B cell (primary cell): ENCODE data around the gene EML1. TPM values are rescaled to one million over a fixed set of nuclear protein-coding genes. Genes with fewer than 3 reads are reported as not detected.

Experiments used
- ATAC-seq: fragments of 200-7000 bp; cut with Tn5 transposase; one replicate; pipeline ENCODE4 v1.10.0; 2021; ENCODE audit warnings: low read depth, mild to moderate bottlenecking, moderate number of reproducible peaks, moderate library complexity
- CTCF ChIA-PET: fragments of 350-600 bp; sonication (Branson Sonifier 250); formaldehyde crosslinking; loops from one replicate; lab custom pipeline; 2021; ENCODE audit warnings: antibody characterized with exemption, inconsistent platforms; lab: Charles Lee
- POLR2A ChIA-PET: fragments of 350-600 bp; sonication (Branson Sonifier 250); formaldehyde crosslinking; loops from one replicate; lab custom pipeline; 2021; ENCODE audit warnings: antibody characterized with exemption; lab: Charles Lee
- DNase-seq: peaks from one replicate; pipeline ENCODE4 v3.0.0; 2013
- H2AFZ ChIP-seq: 2 replicates; pipeline ENCODE4 v1.6.1; 2012; ENCODE audit warnings: mild to moderate bottlenecking, low read depth, low read length; ENCODE audit not compliant: insufficient read depth, poor library complexity, severe bottlenecking
- H3K27ac ChIP-seq, 2 donors: 1 replicate in 1 of 2; 2 replicates in 1 of 2; pipeline ENCODE4 v1.5.1; 2012 to 2013; ENCODE audit warnings: low read length in 2 of 2, mild to moderate bottlenecking in 2 of 2, moderate library complexity in 1 of 2
- H3K27me3 ChIP-seq, 4 experiments: fragments of 200-600 bp in 1 of 4; sonication (generic) in 1 of 4; replicated peaks in 1 of 4; 1 replicate in 2 of 4; 2 replicates in 2 of 4; pipeline versions ENCODE4 v1.6.1 to v1.7.0; 2013 to 2016; ENCODE audit warnings: low read length in 3 of 4, mild to moderate bottlenecking in 2 of 4, mixed read lengths in 1 of 4, moderate library complexity in 1 of 4; ENCODE audit not compliant: insufficient read depth in 4 of 4, control insufficient read depth in 3 of 4; ENCODE audit errors: control extremely low read depth in 1 of 4
- H3K36me3 ChIP-seq, 2 experiments: replicated peaks in 1 of 2; 1 replicate in 1 of 2; 2 replicates in 1 of 2; pipeline versions ENCODE4 v1.6.1 to v1.7.1; 2013; ENCODE audit warnings: low read length in 1 of 2; ENCODE audit not compliant: insufficient read depth in 2 of 2, control insufficient read depth in 1 of 2; ENCODE audit errors: control extremely low read depth in 1 of 2, extremely low read depth in 1 of 2
- H3K4me1 ChIP-seq, 2 donors: fragments of 200-600 bp in 1 of 2; sonication (generic) in 1 of 2; 1 replicate in 1 of 2; 2 replicates in 1 of 2; pipeline versions ENCODE4 v1.5.1 to v1.6.1; 2013 to 2017; ENCODE audit warnings: low read length in 2 of 2; ENCODE audit not compliant: control insufficient read depth in 2 of 2, insufficient read depth in 2 of 2
- H3K4me2 ChIP-seq: replicated peaks from 2 replicates; pipeline ENCODE3; 2012; ENCODE audit warnings: mild to moderate bottlenecking, low read depth, low read length; ENCODE audit not compliant: poor library complexity, severe bottlenecking
- H3K4me3 ChIP-seq, 5 experiments: fragments of 200-600 bp in 1 of 5; sonication (generic) in 1 of 5; 1 replicate in 3 of 5; 2 replicates in 2 of 5; pipeline versions ENCODE4 v1.5.1 to v1.7.0; 2011 to 2016; ENCODE audit warnings: low read length in 4 of 5, mild to moderate bottlenecking in 4 of 5, low read depth in 2 of 5, control low read depth in 1 of 5, moderate library complexity in 1 of 5; ENCODE audit not compliant: insufficient read depth in 1 of 5; ENCODE audit errors: control extremely low read depth in 1 of 5, extremely low read depth in 1 of 5
- H3K79me2 ChIP-seq: fragments of 200-600 bp; sonication (generic); one replicate; pipeline ENCODE4 v1.6.0; 2016; ENCODE audit warnings: low read length; ENCODE audit not compliant: control insufficient read depth, insufficient read depth
- H3K9ac ChIP-seq: fragments of 200-600 bp; sonication (generic); 2 replicates; pipeline ENCODE4 v1.6.1; 2017; ENCODE audit warnings: mild to moderate bottlenecking, low read length, moderate library complexity
- H3K9me3 ChIP-seq, 3 donors: one replicate each; pipeline versions ENCODE4 v1.6.1 to v1.7.1; 2013; ENCODE audit warnings: low read length in 2 of 3; ENCODE audit not compliant: control insufficient read depth in 2 of 3, insufficient read depth in 1 of 3; ENCODE audit errors: control extremely low read depth in 1 of 3
- H4K20me1 ChIP-seq: 2 replicates; pipeline ENCODE4 v1.6.0; 2012; ENCODE audit warnings: mild to moderate bottlenecking, low read length; ENCODE audit not compliant: insufficient read depth, control insufficient read depth, poor library complexity, severe bottlenecking
- H3K27ac Mint-ChIP-seq: one replicate; pipeline ENCODE4 v1.8.0; 2021; ENCODE audit warnings: mixed read lengths
- H3K27me3 Mint-ChIP-seq: one replicate; pipeline ENCODE4 v1.8.0; 2021; ENCODE audit warnings: mixed read lengths
- H3K4me1 Mint-ChIP-seq: one replicate; pipeline ENCODE4 v1.8.0; 2021; ENCODE audit warnings: mixed read lengths
- H3K4me3 Mint-ChIP-seq: one replicate; pipeline ENCODE4 v1.8.0; 2021; ENCODE audit warnings: mixed read lengths
- H3K9me3 Mint-ChIP-seq: one replicate; pipeline ENCODE4 v1.8.0; 2022; ENCODE audit warnings: mixed read lengths; ENCODE audit not compliant: insufficient read depth
- EZH2 ChIP-seq: IDR thresholded peaks from 2 replicates; pipeline ENCODE4 v1.6.1; 2012; ENCODE audit warnings: borderline replicate concordance, low read depth, mild to moderate bottlenecking, moderate library complexity, low read length; ENCODE audit not compliant: insufficient read depth, poor library complexity, severe bottlenecking
- WGBS: methylation state at CpG from one replicate; pipeline ENCODE4 v1.1.5; 2013; ENCODE audit warnings: missing lambda C conversion rate; ENCODE audit not compliant: insufficient coverage; 5-methylcytosine and 5-hydroxymethylcytosine counted together
- intact Hi-C: fragments of 100-400 bp; cut with micrococcal nuclease; formaldehyde crosslinking; loops from one replicate; pipeline ENCODE4 v1.10.0; 2022
- polyA plus RNA-seq: library from polyadenylated mRNA; depleted of rRNA; stranded (reverse); fragments of >200 nt; gene quantifications from 2 replicates; pipeline ENCODE4 v1.2.3, GENCODE V29; 2012
- total RNA-seq, 2 donors: library from RNA; stranded (reverse); fragments of 120-200 nt in 1 of 2; gene quantifications; 1 replicate in 1 of 2; 2 replicates in 1 of 2; pipeline versions ENCODE4 v1.2.3 to v1.2.4, GENCODE V29; 2013 to 2022
- TF ChIP-seq, protein P1 (sequence below): fragments of 200-600 bp; IDR thresholded peaks from one replicate; pipeline ENCODE4 v1.8.0; 2022; ENCODE audit warnings: antibody characterized with exemption, mild to moderate bottlenecking

Gene EML1
- total and polyA plus RNA-seq, 2 donors (not counting 1 experiment from before 2014, with no cell fraction given), result not detected

DNA sequence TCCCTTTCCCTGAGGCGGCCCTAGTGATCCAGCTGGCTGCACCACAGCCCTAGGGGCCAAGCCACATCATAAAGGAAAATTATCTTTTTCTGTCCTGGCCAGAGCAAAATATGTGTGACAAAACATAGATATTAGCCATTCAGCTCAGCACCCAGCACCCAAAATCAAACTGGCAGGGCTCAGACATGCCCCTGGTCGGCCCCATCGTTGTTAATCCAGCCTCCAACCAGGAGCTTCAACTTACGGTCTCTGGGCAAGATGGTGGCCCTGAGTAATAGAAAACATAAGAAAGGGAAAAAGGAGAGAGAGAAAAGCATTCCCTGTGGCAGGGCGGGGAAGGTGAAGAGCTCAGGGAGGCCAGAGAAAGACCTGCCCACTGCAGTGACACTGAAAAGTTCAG lies 111.9 kb downstream of the EML1 start:
- Histone ChIP-seq H4K20me1 (no peaks in the 10 kb centered on the region), H3K79me2 (no peaks in the 10 kb centered on the region), H3K4me1 (no peaks in the 10 kb centered on the region), H3K9ac (no peak overlapping the region), H3K9me3 (peaks cover 1 to 8% (median 8%) of the 10 kb centered on the region in 3 donors), H3K4me3 (no peak overlapping the region), H3K36me3 (no peaks in the 10 kb centered on the region), H3K27ac (no peak overlapping the region), H2AFZ (no peak overlapping the region), H3K27me3 (peaks cover 0 to 6% (median 2%) of the 10 kb centered on the region in 4 experiments), H3K4me2 (no peak overlapping the region)
- Mint-ChIP-seq H3K27me3 (peaks cover 19% of the 10 kb centered on the region), H3K27ac (no peak overlapping the region), H3K4me3 (no peak overlapping the region), H3K9me3 (no peaks in the 10 kb centered on the region), H3K4me1 (no peaks in the 10 kb centered on the region)
- DNase-seq (no peak), ATAC-seq (no peak)
- WGBS, result 96% methylated on average over 2 of the region's 5 CpGs
- intact Hi-C loops, result no loop called here
- TF ChIP-seq EZH2, result no peak
- TF ChIP-seq, protein P1, sequence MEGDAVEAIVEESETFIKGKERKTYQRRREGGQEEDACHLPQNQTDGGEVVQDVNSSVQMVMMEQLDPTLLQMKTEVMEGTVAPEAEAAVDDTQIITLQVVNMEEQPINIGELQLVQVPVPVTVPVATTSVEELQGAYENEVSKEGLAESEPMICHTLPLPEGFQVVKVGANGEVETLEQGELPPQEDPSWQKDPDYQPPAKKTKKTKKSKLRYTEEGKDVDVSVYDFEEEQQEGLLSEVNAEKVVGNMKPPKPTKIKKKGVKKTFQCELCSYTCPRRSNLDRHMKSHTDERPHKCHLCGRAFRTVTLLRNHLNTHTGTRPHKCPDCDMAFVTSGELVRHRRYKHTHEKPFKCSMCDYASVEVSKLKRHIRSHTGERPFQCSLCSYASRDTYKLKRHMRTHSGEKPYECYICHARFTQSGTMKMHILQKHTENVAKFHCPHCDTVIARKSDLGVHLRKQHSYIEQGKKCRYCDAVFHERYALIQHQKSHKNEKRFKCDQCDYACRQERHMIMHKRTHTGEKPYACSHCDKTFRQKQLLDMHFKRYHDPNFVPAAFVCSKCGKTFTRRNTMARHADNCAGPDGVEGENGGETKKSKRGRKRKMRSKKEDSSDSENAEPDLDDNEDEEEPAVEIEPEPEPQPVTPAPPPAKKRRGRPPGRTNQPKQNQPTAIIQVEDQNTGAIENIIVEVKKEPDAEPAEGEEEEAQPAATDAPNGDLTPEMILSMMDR, result no peak
- POLR2A ChIA-PET, result no interaction called here
- CTCF ChIA-PET, result interaction anchor here (1.1 to 1.2 kb wide), 2 partner anchors 10 to 21 kb away, joined by 3 to 4 read pairs; no protein-coding TSS in a partner anchor

DNA sequence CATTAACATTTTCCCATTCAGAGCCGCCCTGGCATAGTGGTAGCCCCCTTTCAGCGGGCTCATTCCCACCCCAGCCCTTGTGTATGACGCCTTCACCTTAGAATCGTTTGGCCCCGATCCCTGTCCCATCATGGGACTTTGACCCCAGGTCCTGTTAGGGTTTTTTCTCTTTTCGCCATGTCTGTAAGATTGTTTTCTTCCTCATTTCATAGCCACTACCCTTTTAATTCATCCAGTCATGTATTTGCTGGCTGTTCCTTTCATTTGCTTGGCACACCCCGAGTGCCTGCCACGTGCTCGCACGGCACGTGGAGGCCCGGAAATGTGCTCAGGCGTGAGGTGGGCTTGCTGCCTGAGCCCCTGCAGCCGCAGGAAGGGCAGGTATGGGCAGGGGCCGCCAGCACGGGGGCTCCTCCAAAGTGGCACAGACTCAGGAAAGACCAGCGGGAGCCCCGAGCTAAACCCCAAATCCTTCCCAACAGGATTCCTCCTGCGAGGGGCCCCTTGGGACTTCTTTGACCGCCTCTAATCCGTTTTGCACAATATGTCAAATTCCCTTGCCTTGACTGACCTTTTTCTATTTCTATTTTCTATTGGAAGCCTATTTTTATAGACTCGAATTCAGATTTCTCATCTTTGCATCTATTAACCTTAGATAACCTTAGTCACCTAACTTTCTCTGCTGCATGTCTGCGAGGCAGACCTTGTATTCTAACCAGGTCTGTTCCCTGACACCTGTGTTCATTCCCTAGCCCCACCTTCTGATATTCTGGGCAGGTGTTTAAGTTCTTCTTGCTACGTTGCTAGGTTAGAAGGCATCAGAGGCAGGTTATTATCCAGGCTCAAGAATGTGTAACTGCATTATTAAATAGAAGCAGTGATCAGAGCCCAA lies 114.8 kb downstream of the EML1 start:
- POLR2A ChIA-PET, result no interaction called here

More for the DNA sequence above, 114.8 kb downstream of the EML1 start:
- H3K4me3 Mint-ChIP-seq, result no peak overlapping the region
- H4K20me1 ChIP-seq, result no peaks in the 10 kb centered on the region
- no peaks in the 10 kb centered on the region for H3K79me2 ChIP-seq
- H3K9me3 ChIP-seq, result peaks cover 0 to 8% (median 5%) of the 10 kb centered on the region in 3 donors
- H3K27me3 ChIP-seq, result peaks cover 0 to 3% (median 0%) of the 10 kb centered on the region in 4 experiments
- no peaks in the 10 kb centered on the region for H3K4me1 ChIP-seq
- peaks cover 22% of the 10 kb centered on the region for H3K27me3 Mint-ChIP-seq
- ATAC-seq (no peak), DNase-seq (no peak)
- WGBS, result 92% methylated on average over 22 of the region's 24 CpGs
- TF ChIP-seq EZH2, result no peak
- TF ChIP-seq, protein P1, result no peak
- no peak overlapping the region for H3K27ac ChIP-seq
- H3K36me3 ChIP-seq, result no peaks in the 10 kb centered on the region
- H3K4me1 Mint-ChIP-seq, result no peaks in the 10 kb centered on the region
- H3K9ac ChIP-seq, result no peak overlapping the region
- H3K4me2 ChIP-seq, result no peak overlapping the region
- H2AFZ ChIP-seq, result no peak overlapping the region
- H3K27ac Mint-ChIP-seq, result no peak overlapping the region
- intact Hi-C loops, result no loop called here
- CTCF ChIA-PET, result no interaction called here
- H3K4me3 ChIP-seq, result no peak overlapping the region
- no peaks in the 10 kb centered on the region for H3K9me3 Mint-ChIP-seq
